ENCODE results near the gene PLCB1. TPM values are rescaled to one million over a fixed set of nuclear protein-coding genes. Genes with fewer than 3 reads are reported as not detected.

The PLCB1 gene
- total RNA-seq, 1 donor from 2014 or later, result 6.3 TPM

- H3K4me3 ChIP-seq, result no peak overlapping the region
- H3K9me3 ChIP-seq, result no peaks in the 10 kb centered on the region
- intact Hi-C loops (cut with DNase I), result no loop called here
- TF ChIP-seq, protein P1, sequence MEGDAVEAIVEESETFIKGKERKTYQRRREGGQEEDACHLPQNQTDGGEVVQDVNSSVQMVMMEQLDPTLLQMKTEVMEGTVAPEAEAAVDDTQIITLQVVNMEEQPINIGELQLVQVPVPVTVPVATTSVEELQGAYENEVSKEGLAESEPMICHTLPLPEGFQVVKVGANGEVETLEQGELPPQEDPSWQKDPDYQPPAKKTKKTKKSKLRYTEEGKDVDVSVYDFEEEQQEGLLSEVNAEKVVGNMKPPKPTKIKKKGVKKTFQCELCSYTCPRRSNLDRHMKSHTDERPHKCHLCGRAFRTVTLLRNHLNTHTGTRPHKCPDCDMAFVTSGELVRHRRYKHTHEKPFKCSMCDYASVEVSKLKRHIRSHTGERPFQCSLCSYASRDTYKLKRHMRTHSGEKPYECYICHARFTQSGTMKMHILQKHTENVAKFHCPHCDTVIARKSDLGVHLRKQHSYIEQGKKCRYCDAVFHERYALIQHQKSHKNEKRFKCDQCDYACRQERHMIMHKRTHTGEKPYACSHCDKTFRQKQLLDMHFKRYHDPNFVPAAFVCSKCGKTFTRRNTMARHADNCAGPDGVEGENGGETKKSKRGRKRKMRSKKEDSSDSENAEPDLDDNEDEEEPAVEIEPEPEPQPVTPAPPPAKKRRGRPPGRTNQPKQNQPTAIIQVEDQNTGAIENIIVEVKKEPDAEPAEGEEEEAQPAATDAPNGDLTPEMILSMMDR (IDR thresholded peaks at IDR 0.05), result no peak
- ATAC-seq (no peak), DNase-seq (no peak)
- no peaks in the 10 kb centered on the region for H3K36me3 ChIP-seq
- H3K4me1 ChIP-seq, result peaks cover 5% of the 10 kb centered on the region
- H3K27me3 ChIP-seq (ENCODE audit: low read depth), result no peaks in the 10 kb centered on the region
- H3K27ac ChIP-seq, result no peak overlapping the region
Measured at GRCh38 chr20:8796088-8796660, 664.1 kb downstream of the PLCB1 start.

DNA sequence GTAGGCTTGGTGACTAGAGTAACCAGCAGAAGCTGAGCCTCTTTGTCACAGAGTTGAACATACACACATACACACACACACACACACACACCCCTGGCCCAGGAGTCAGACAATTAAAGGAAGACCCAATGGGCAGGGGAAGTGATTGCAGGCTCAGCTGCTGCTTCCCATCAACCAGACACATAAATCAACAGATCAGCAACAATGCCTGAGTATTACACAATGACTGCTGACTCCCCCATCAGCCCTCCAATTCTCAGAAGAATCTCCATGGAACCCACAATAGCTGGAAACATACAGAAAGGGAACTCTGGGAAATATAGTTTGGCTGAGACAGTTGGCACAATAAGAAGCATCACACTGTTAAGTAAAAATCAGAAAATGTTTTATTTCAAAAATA lies 666.4 kb downstream of the PLCB1 start:
- TF ChIP-seq, protein P1 (IDR thresholded peaks at IDR 0.05), result no peak
- intact Hi-C loops (cut with DNase I), result no loop called here
- H3K36me3 ChIP-seq, result no peaks in the 10 kb centered on the region
- ATAC-seq (peak; percentile 44 to 69), DNase-seq (no peak)
- H3K27ac ChIP-seq, result no peak overlapping the region
- H3K27me3 ChIP-seq (ENCODE audit: low read depth), result no peaks in the 10 kb centered on the region
- no peak overlapping the region for H3K4me3 ChIP-seq
- H3K4me1 ChIP-seq, result peaks cover 5% of the 10 kb centered on the region
- H3K9me3 ChIP-seq, result no peaks in the 10 kb centered on the region

GRCh38 chr20:8800089-8800488 lies 668.0 kb downstream of the PLCB1 start:
- H3K4me1 ChIP-seq, result peaks cover 5% of the 10 kb centered on the region
- DNase-seq, result no peak
- H3K27ac ChIP-seq, result no peak overlapping the region
- no peak for ATAC-seq
- no peak overlapping the region for H3K4me3 ChIP-seq
- no peaks in the 10 kb centered on the region for H3K36me3 ChIP-seq
- no peaks in the 10 kb centered on the region for H3K9me3 ChIP-seq
- H3K27me3 ChIP-seq (ENCODE audit: low read depth), result no peaks in the 10 kb centered on the region
- intact Hi-C loops (cut with DNase I), result no loop called here
- TF ChIP-seq, protein P1 (IDR thresholded peaks at IDR 0.05), result no peak

- ATAC-seq (no peak), DNase-seq (no peak)
- intact Hi-C loops (cut with DNase I), result no loop called here
- H3K27me3 ChIP-seq (ENCODE audit: low read depth), result no peaks in the 10 kb centered on the region
- no peaks in the 10 kb centered on the region for H3K36me3 ChIP-seq
- no peaks in the 10 kb centered on the region for H3K9me3 ChIP-seq
- H3K4me3 ChIP-seq, result no peak overlapping the region
- no peaks in the 10 kb centered on the region for H3K4me1 ChIP-seq
- TF ChIP-seq, protein P1 (IDR thresholded peaks at IDR 0.05), result no peak
- no peak overlapping the region for H3K27ac ChIP-seq
Measured at GRCh38 chr20:8801686-8802085, 669.6 kb downstream of the PLCB1 start.

DNA sequence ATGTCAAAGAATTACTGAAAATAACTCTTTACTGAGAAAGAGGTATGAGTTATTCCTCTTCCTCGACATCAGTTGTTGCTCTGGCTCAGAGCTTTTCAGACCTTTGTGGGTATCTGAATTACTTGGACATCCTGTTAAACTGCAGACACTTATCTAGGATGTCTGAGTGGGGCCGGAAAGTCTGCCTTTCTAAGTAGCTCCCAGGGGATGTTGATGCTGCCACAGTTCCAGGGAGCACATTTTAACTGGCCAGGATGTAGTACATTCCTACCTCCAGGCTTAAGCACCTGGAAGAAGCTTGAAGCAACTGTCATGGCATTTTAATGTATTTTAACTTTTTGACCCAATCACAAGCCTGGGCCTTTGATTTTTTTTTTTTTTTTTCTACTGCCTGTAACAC lies 671.0 kb downstream of the PLCB1 start:
- no peaks in the 10 kb centered on the region for H3K9me3 ChIP-seq
- intact Hi-C loops (cut with DNase I), result no loop called here
- H3K4me1 ChIP-seq, result no peaks in the 10 kb centered on the region
- H3K36me3 ChIP-seq, result no peaks in the 10 kb centered on the region
- no peak for ATAC-seq
- H3K27ac ChIP-seq, result no peak overlapping the region
- TF ChIP-seq, protein P1 (IDR thresholded peaks at IDR 0.05), result no peak
- H3K27me3 ChIP-seq (ENCODE audit: low read depth), result no peaks in the 10 kb centered on the region
- no peak for DNase-seq
- no peak overlapping the region for H3K4me3 ChIP-seq
